GM23338 (cell line): ENCODE data around the gene CFAP299. TPM values are rescaled to one million over a fixed set of nuclear protein-coding genes. Genes with fewer than 3 reads are reported as not detected.

Experiments used
- ATAC-seq: fragments of 200-7000 bp; cut with Tn5 transposase; 3 replicates; pipeline ENCODE4 v1.9.1; 2020
- DNase-seq: peaks from one replicate; pipeline ENCODE4 v3.0.0-alpha.2; 2015; ENCODE audit warnings: low spot score
- H2AFZ ChIP-seq: fragments of 200-600 bp; sonication (generic); 2 replicates; pipeline ENCODE4 v1.8.0; 2016; ENCODE audit warnings: antibody characterized with exemption, mild to moderate bottlenecking, moderate library complexity
- H3F3A ChIP-seq: fragments of 200-600 bp; sonication (generic); replicated peaks from 2 replicates; pipeline ENCODE4 v1.8.0; 2017; ENCODE audit warnings: antibody characterized with exemption, mixed run types, low read depth
- H3K27ac ChIP-seq: fragments of 200-600 bp; sonication (generic); 2 replicates; pipeline ENCODE4 v1.6.1; 2016; ENCODE audit warnings: low read depth
- H3K27me3 ChIP-seq: fragments of 200-600 bp; sonication (generic); 2 replicates; pipeline ENCODE4 v1.8.0; 2016; ENCODE audit warnings: mild to moderate bottlenecking, mixed run types, moderate library complexity; ENCODE audit not compliant: insufficient read depth
- H3K36me3 ChIP-seq: fragments of 200-600 bp; sonication (generic); 2 replicates; pipeline ENCODE4 v1.8.0; 2016; ENCODE audit warnings: mild to moderate bottlenecking; ENCODE audit not compliant: insufficient read depth
- H3K4me1 ChIP-seq: fragments of 200-600 bp; sonication (generic); 2 replicates; pipeline ENCODE4 v1.8.0; 2016; ENCODE audit warnings: mild to moderate bottlenecking, moderate library complexity; ENCODE audit not compliant: insufficient read depth
- H3K4me2 ChIP-seq: fragments of 200-600 bp; sonication (generic); 2 replicates; pipeline ENCODE4 v1.7.1; 2017; ENCODE audit warnings: mixed run types
- H3K4me3 ChIP-seq: fragments of 200-600 bp; sonication (generic); 2 replicates; pipeline ENCODE4 v1.6.1; 2016; ENCODE audit warnings: mixed run types
- H3K79me2 ChIP-seq: fragments of 200-600 bp; sonication (generic); replicated peaks from 2 replicates; pipeline ENCODE4 v1.8.0; 2017; ENCODE audit warnings: mild to moderate bottlenecking; ENCODE audit not compliant: insufficient read depth
- H3K9me2 ChIP-seq: fragments of 200-600 bp; sonication (generic); 2 replicates; pipeline ENCODE4 v1.8.0; 2017; ENCODE audit not compliant: insufficient read depth
- H4K20me1 ChIP-seq: fragments of 200-600 bp; sonication (generic); replicated peaks from 2 replicates; pipeline ENCODE4 v1.8.0; 2017; ENCODE audit warnings: mild to moderate bottlenecking; ENCODE audit not compliant: insufficient read depth
- H3K27ac Mint-ChIP-seq: 2 replicates; pipeline ENCODE4 v1.8.0; 2020; ENCODE audit warnings: inconsistent platforms, mild to moderate bottlenecking, moderate library complexity, mixed read lengths
- H3K27me3 Mint-ChIP-seq: 3 replicates; pipeline ENCODE4 v1.8.0; 2022; ENCODE audit warnings: low read depth, mild to moderate bottlenecking, moderate library complexity, mixed read lengths, inconsistent platforms; ENCODE audit not compliant: insufficient read depth, poor library complexity
- H3K36me3 Mint-ChIP-seq: 3 replicates; pipeline ENCODE4 v1.8.0; 2021; ENCODE audit warnings: low read depth, mild to moderate bottlenecking, inconsistent platforms, moderate library complexity, mixed read lengths
- H3K4me1 Mint-ChIP-seq: 3 replicates; pipeline ENCODE4 v1.8.0; 2020; ENCODE audit warnings: mild to moderate bottlenecking, inconsistent platforms, mixed read lengths
- H3K4me3 Mint-ChIP-seq: 3 replicates; pipeline ENCODE4 v1.8.0; 2021; ENCODE audit warnings: moderate library complexity, mild to moderate bottlenecking, inconsistent platforms, mixed read lengths
- H3K9me3 Mint-ChIP-seq: 3 replicates; pipeline ENCODE4 v1.8.0; 2020; ENCODE audit warnings: moderate library complexity, mild to moderate bottlenecking, inconsistent platforms, mixed read lengths
- CREB1 ChIP-seq: fragments of 250-450 bp; sonication (Bioruptor Pico); IDR thresholded peaks from 2 replicates; pipeline ENCODE4 v1.5.0; 2020; ENCODE audit warnings: low read depth, mild to moderate bottlenecking, moderate library complexity
- EZH2phosphoT487 ChIP-seq: fragments of 200-600 bp; sonication (generic); IDR thresholded peaks from one replicate; pipeline ENCODE4 v1.8.1; 2018; ENCODE audit warnings: antibody characterized with exemption; ENCODE audit not compliant: unreplicated experiment
- JUNB ChIP-seq: IDR thresholded peaks from one replicate; pipeline ENCODE4 v1.6.1; 2016; ENCODE audit warnings: antibody characterized with exemption; ENCODE audit not compliant: unreplicated experiment
- NANOG ChIP-seq: IDR thresholded peaks from 2 replicates; pipeline ENCODE4 v1.6.1; 2016; ENCODE audit warnings: antibody characterized with exemption, borderline replicate concordance
- REST ChIP-seq: IDR thresholded peaks from one replicate; pipeline ENCODE4 v1.6.1; 2018; ENCODE audit warnings: antibody characterized with exemption; ENCODE audit not compliant: unreplicated experiment
- STAT1 ChIP-seq: IDR thresholded peaks from one replicate; pipeline ENCODE4 v1.6.1; 2016; ENCODE audit warnings: antibody characterized with exemption; ENCODE audit not compliant: unreplicated experiment
- ZNF114 ChIP-seq: fragments of 250-450 bp; sonication (Bioruptor Pico); IDR thresholded peaks from 2 replicates; pipeline ENCODE4 v1.5.0; 2020; ENCODE audit warnings: mild to moderate bottlenecking, moderate library complexity
- ZNF331 ChIP-seq: fragments of 250-450 bp; sonication (Bioruptor Pico); IDR thresholded peaks from 2 replicates; pipeline ENCODE4 v1.5.0; 2020; ENCODE audit warnings: low read depth, mild to moderate bottlenecking, moderate library complexity
- polyA plus RNA-seq: library from polyadenylated mRNA; unstranded; fragments of >200 nt; fragmentation: Nextera tagmentation; extraction: Ambion mirVana; gene quantifications from 2 replicates; pipeline ENCODE4 v1.2.1, GENCODE V29; 2016
- total RNA-seq: library from RNA; depleted of rRNA; stranded (reverse); fragments of >200 nt; shearing (Covaris generic); gene quantifications from 2 replicates; pipeline ENCODE4 v1.2.3, GENCODE V29; 2014

The CFAP299 gene
- total and polyA plus RNA-seq, 2 experiments from 2014 or later, result not detected

GRCh38 chr4:80840396-80840795 is 504.9 kb downstream of the CFAP299 start:
- Histone ChIP-seq H3F3A (no peaks in the 10 kb centered on the region), H3K4me3 (no peak overlapping the region), H2AFZ (no peak overlapping the region), H3K27me3 (no peaks in the 10 kb centered on the region), H3K4me1 (no peaks in the 10 kb centered on the region), H4K20me1 (no peaks in the 10 kb centered on the region), H3K4me2 (no peak overlapping the region), H3K79me2 (no peaks in the 10 kb centered on the region), H3K27ac (no peak overlapping the region), H3K36me3 (no peaks in the 10 kb centered on the region), H3K9me2 (no peaks in the 10 kb centered on the region)
- Mint-ChIP-seq H3K4me3 (no peak overlapping the region), H3K27ac (no peak overlapping the region), H3K27me3 (no peaks in the 10 kb centered on the region), H3K4me1 (no peaks in the 10 kb centered on the region), H3K36me3 (no peaks in the 10 kb centered on the region), H3K9me3 (peaks cover 3% of the 10 kb centered on the region; the same call in 2 of the 3 replicates)
- ATAC-seq (no peak), DNase-seq (no peak)
- no peak for TF ChIP-seq EZH2phosphoT487
- TF ChIP-seq REST, result no peak

- Histone ChIP-seq H3K79me2 (no peaks in the 10 kb centered on the region), H3K27me3 (no peaks in the 10 kb centered on the region), H3K9me2 (no peaks in the 10 kb centered on the region), H3K4me3 (no peak overlapping the region), H2AFZ (no peak overlapping the region), H4K20me1 (no peaks in the 10 kb centered on the region), H3K27ac (no peak overlapping the region), H3F3A (no peaks in the 10 kb centered on the region), H3K4me1 (no peaks in the 10 kb centered on the region), H3K4me2 (no peak overlapping the region), H3K36me3 (no peaks in the 10 kb centered on the region)
- no peak for ATAC-seq
- Mint-ChIP-seq H3K9me3 (peaks cover 4% of the 10 kb centered on the region; the same call in 2 of the 3 replicates), H3K36me3 (no peaks in the 10 kb centered on the region), H3K27me3 (no peaks in the 10 kb centered on the region), H3K4me3 (no peak overlapping the region), H3K4me1 (no peaks in the 10 kb centered on the region), H3K27ac (no peak overlapping the region)
- TF ChIP-seq ZNF331 (CRISPR knock-in tag) (no peak), ZNF114 (CRISPR knock-in tag) (no peak), NANOG (no peak), EZH2phosphoT487 (no peak), STAT1 (no peak), JUNB (no peak)
- DNase-seq, result no peak
These were observed 506.2 kb downstream of the CFAP299 start for GRCh38 chr4:80841587-80842281.

GRCh38 chr4:80846210-80846609 is 510.7 kb downstream of the CFAP299 start:
- ATAC-seq, result no peak
- no peak overlapping the region for H3K27ac ChIP-seq
- no peak for TF ChIP-seq EZH2phosphoT487
- TF ChIP-seq REST, result peak; percentile 48
- no peak for TF ChIP-seq CREB1 (CRISPR knock-in tag)
- H3F3A ChIP-seq, result no peaks in the 10 kb centered on the region
- Mint-ChIP-seq H3K9me3 (peaks cover 4% of the 10 kb centered on the region; the same call in 1 of the 3 replicates), H3K27ac (no peak overlapping the region), H3K4me3 (no peak overlapping the region), H3K4me1 (no peaks in the 10 kb centered on the region), H3K36me3 (no peaks in the 10 kb centered on the region), H3K27me3 (no peaks in the 10 kb centered on the region)
- H3K36me3 ChIP-seq, result no peaks in the 10 kb centered on the region
- no peaks in the 10 kb centered on the region for H3K79me2 ChIP-seq
- H3K9me2 ChIP-seq, result no peaks in the 10 kb centered on the region
- H2AFZ ChIP-seq, result no peak overlapping the region
- no peaks in the 10 kb centered on the region for H4K20me1 ChIP-seq
- no peaks in the 10 kb centered on the region for H3K27me3 ChIP-seq
- no peak overlapping the region for H3K4me3 ChIP-seq
- no peak overlapping the region for H3K4me2 ChIP-seq
- no peak for DNase-seq
- H3K4me1 ChIP-seq, result no peaks in the 10 kb centered on the region
